ENCODE measurements around the gene CNTLN.

- TF ChIP-seq CTCF (IDR thresholded peaks at IDR 0.05; ENCODE audit: low read length) (no peak), EZH2 (IDR thresholded peaks at IDR 0.05; ENCODE audit: borderline replicate concordance, low read length) (no peak)
Measured at GRCh38 chr9:17433526-17433925, 298.7 kb downstream of the CNTLN start.

Data from OCI-LY1 (cell line).